ENCODE results near the gene FBXO34.

DNA sequence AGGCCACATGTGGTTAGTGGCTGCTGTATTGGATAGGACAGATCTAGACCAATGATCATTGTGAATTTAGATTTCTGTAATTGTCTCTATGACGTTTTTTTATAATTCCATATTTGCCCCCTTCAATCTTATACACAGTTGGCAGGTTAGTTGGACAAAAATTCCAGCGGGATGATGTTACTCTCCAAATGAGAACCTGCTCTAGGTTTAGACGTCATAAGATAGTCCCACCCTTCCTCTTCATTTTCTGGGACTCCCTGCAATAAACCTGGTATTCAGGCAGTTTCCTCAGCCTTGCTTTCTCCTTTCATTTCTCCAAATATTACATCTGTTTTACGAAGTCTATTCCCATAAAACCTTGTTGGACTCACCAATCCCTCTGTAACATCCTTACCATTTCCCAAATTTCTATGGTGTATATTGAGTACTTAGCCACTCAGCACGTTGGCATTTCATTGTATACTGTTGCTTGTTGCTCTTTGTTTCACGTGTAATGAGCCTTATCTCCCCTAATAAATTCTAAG is 10.2 kb downstream of the FBXO34 start:
- TF ChIP-seq, protein P1, sequence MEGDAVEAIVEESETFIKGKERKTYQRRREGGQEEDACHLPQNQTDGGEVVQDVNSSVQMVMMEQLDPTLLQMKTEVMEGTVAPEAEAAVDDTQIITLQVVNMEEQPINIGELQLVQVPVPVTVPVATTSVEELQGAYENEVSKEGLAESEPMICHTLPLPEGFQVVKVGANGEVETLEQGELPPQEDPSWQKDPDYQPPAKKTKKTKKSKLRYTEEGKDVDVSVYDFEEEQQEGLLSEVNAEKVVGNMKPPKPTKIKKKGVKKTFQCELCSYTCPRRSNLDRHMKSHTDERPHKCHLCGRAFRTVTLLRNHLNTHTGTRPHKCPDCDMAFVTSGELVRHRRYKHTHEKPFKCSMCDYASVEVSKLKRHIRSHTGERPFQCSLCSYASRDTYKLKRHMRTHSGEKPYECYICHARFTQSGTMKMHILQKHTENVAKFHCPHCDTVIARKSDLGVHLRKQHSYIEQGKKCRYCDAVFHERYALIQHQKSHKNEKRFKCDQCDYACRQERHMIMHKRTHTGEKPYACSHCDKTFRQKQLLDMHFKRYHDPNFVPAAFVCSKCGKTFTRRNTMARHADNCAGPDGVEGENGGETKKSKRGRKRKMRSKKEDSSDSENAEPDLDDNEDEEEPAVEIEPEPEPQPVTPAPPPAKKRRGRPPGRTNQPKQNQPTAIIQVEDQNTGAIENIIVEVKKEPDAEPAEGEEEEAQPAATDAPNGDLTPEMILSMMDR (IDR thresholded peaks at IDR 0.05) = no peak
- no peak for TF ChIP-seq POLR2A (IDR thresholded peaks at IDR 0.05)
